HK-2 (cell line): Measurements from ENCODE around the gene PHLDB2.

ENCODE experiments used
- DNase-seq: peaks from one replicate; pipeline ENCODE4 v3.0.0-alpha.2; 2018; ENCODE audit not compliant: unreplicated experiment

PHLDB2 gene

DNA sequence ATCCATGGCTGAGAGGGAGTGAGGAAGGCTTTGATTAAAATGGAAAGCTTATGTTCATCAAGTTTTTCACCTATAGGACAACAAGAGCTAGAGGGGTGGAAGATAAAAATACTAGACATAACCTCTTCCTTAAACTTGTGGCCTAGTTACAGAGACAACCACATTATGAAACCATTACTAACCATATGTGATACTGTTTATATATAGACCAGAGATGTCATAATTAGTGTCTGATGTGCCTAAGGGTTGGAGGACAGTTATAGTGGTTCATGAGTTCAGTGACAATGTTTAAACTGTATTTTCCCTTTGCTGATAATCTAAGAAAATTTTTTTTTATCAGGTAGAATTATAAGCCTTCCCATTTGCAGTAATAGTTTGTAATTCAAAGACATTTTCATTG lies 23.7 kb downstream of the PHLDB2 start:
- DNase-seq, result no peak

DNA sequence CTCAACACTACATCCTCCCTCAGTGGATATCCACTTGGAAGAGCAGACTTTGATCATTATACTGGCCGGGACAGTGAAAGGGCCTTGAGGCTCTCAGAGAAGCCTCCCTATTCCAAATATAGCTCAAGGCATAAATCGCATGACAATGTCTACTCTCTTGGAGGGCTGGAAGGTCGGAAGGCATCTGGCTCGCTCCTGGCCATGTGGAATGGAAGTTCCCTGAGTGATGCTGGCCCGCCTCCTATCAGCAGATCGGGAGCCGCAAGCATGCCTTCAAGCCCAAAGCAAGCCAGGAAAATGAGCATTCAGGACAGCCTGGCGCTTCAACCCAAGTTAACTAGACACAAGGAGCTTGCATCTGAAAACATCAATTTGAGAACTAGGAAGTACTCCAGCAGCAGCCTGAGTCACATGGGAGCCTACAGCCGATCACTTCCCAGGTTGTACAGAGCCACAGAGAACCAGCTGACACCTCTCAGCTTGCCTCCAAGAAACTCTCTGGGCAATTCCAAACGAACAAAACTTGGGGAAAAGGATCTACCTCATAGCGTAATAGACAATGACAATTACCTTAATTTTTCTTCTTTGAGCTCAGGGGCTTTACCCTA lies 25.4 kb downstream of the PHLDB2 start:
- no peak for DNase-seq

DNA sequence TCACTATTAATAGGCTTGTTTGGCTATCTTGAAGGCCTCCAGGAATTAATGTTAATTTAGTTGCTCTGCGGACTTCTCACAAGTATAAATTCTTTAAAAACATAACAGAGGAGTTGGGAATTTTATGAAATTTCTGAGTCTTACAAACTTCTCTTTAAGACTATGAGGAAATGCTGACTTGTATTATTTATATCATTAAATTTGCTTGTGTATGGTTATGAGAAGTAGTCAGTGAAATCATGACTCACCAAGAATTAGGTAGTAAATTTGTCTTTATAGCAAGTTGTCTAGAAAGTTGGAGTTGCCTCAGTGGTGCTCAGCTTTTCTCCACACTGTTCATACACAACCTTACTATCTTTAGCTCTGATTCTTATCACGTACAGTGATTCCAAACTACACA lies 26.5 kb downstream of the PHLDB2 start:
- no peak for DNase-seq

DNA sequence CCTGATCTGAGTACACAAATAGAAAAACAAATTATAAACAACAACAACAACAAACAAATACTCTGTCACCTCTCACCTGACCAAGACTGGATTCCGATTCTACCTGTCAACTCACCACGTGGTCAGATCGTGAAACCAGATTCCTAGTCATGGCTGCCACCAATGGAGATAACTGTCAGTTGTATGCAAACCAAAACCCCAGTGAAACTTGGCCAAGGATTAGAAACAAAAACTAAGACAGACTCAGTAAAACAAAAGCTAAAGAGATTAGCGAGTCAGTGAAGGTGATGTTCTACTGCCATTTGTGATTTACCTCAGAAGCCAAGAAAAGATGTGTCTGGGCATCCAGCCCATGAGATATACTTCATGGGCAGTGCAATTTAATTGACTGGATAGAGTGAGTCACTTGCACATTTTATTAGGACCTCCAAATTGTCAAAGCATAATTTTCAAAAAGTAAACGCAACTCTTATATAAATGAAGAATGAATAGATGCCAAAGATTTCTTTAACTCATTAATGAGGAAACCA lies 31.1 kb downstream of the PHLDB2 start:
- DNase-seq, result no peak

DNA sequence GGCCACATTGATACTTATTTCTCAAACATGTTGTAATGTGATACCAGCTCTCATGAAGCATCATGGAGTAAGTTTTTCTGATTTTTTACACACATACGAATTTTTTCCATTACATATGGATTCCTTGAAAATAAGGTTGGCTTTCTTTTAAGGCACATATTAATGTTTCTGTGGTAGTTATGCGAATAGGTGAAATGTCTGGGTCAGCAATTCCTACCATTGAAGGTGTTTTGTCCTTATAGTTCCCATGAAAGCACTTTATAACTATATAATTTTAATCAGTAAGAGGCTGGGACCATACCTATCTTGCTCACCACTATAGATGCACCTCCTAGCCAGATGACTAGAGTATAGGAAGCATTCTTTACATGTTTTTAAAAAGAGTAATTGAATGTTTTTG lies 33.0 kb downstream of the PHLDB2 start:
- DNase-seq, result no peak

DNA sequence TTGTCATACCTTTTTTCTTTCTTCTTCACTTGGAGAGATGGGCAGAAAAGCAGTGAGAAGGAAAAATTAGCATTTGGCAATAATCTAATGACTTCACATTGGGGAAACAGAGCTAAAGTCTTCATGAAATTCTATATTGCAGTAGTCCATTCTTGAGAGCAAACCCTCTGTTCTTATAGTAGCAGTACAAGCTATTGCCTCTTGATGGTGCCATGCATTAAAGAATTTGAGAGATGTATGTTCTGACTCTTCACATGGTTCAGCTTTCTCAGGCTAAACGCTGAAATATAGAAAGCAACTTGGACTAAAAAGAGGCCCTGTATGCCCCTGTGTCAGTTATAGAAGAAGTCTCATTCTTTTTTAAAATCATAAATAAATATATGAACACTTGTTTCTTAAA lies 36.0 kb downstream of the PHLDB2 start:
- no peak for DNase-seq

DNA sequence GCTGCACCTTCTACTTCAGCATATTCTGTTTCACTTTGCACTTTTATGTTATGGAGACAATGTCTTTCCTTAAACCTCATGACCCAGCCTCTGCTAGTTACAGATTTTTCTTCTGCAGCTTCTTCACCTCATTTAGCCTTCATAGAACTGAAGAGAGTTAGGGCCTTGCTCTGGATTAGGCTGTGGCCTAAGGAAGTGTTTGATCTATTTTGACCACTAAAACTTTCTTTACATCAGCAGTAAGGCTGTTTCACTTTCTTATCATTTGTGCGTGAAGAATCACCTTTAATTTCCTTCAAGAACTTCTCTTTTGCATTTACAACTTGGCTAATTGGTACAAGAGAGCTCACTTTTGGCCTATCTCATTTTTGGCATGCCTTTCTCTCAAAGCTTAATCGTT lies 40.9 kb downstream of the PHLDB2 start:
- no peak for DNase-seq

DNA sequence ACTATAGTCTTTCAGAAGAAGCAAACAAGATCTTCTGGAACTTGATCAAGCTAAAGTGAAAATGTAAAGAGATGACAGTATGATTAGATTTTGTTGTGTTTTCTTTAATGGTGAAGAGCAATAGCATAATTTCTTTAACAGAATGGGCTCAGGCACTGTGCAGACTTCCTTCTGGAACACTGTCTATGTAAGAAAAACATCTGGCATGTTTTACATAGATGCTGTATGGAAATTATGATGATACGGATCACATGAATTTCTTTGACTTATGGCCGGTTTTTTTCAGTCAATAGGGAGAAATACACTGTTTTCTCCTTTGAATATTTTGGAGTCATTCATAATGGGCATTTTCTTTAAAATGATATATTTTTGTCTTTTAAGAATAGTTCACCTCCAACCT lies 42.6 kb downstream of the PHLDB2 start:
- no peak for DNase-seq

DNA sequence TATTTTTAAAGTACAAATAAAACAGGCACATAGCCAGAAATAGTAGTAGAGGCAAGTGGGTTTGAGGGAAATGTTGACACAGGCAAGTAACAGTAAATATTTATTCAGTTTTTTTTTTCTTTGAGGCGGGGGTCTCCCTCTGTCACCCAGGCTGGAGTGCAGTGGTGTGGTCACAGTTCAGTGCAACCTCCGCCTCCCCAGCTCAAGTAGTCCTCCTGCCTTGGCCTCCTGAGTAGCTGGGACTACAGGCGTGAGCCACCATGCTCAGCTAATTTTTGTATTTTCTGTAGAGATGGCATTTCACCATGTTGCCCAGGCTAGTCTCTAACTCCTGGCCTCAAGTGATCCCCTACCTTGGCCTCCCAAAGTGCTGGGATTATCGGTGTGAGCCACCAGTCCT lies 43.5 kb downstream of the PHLDB2 start:
- DNase-seq, result no peak

DNA sequence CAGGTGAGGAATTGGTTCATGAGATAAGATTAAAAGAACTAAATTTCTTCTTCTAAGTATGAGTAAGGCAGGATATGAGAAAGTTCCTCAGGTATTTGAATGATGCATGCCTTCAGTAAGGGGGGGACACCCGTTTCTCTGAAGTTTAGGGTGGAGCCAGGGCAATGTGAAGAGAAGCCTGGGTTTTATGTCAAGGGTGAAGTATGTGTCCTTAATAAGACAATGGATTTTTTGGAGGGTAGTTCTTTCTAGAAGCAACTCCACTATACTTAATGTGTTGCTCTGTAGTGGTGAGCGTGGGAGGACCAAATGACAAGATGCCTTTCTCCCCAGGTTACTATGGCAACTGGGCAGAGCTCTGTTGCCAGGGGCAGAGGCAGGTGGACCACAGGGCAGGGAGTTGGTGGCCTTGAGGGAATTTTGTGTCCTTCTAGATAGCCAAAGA lies 44.0 kb downstream of the PHLDB2 start:
- peak; percentile 65 for DNase-seq

DNA sequence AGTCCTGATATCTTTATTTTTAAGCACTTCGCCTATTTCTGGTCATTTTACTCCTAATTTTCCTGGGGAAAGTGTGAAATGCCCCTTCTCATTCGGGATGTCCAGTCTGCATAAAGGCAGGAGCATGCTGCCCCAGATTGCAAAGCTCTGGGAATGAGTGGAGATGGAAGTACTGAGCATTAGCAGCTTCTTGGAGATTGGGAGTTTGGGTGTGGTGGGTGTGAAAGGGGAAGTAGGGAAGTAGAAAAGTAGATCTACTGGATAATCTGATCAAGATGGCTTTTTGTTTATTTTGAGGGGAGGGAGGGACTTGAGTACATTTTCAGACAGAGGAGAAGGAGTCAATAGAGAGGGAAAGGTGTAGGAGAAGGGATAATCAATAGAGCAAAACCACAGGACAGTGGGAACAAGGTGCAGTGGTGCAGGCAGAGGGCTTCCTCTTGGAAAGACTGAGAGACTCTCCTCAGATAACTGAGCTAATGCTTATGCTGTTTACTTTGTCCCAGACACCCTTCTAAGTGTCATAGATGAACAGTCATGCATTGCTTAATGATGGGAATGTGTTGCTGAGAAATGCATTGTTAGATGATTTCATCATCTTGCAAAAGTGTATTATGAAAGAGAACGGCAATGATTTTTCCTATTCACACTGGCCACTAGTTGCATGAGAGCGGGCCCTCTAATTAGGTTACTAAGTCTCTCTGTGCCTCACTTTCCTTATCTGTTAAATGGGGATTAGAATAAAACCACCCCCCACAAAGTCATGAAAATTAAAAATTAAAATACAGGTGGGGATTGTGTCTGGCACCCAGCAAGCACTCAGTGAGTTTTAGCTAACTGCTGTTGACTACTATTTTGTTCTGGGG lies 45.5 kb downstream of the PHLDB2 start:
- peak; percentile 60 for DNase-seq

DNA sequence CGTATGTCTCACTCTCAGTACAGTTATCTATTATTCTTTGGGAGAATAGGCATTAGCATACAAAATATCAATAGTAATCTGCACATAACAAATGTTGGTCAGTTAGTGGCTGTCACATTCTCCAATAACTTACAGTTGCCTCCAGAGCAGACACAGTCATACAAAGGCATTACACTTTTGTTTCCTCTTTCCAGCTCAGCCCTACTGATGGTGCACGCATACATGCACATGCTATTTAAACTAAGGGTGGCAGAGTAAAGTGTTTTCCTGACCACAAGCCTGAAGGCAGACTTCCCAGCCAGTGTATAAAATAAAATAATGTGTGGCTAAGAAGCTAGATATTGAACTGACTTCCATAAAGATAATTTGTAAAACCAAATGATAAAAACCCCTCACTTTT lies 47.6 kb downstream of the PHLDB2 start:
- DNase-seq, result no peak

DNA sequence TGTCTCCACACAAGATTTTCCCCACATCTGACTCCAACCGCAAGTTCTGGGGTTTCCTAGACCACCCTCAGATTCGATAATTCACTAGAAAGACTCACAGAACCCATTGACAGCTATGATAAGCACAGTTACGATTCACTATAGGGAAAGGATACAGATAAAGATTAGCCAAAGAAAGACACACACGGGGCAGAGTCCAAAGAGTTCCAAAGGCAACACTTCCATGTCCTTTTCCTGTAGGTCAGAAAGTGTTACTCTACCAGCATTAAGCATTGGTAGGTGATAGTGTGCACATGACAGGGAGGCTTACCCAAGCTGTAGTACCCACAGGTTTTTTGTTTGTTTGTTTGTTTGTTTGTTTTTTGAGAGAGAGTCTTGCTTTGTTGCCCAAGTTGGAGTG lies 48.1 kb downstream of the PHLDB2 start:
- no peak for DNase-seq

DNA sequence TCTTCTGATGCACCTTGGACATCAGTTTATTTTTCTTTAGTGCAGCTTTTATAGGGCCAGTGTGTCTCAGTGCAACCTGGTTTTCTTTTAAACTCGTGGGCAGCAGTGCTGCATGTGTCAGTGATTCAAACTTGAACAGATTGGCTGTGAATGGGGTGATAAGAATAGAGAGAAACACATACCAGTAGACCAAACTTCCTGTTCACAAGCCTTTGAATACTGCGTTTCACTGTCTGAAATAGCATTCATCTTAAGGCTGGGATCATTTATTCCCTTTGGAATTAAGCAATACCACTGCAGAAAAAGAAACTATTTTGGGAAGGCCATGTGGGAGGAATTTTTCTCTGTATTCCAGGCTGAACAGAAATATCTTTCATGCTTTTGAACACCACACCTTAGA lies 51.7 kb downstream of the PHLDB2 start:
- no peak for DNase-seq

DNA sequence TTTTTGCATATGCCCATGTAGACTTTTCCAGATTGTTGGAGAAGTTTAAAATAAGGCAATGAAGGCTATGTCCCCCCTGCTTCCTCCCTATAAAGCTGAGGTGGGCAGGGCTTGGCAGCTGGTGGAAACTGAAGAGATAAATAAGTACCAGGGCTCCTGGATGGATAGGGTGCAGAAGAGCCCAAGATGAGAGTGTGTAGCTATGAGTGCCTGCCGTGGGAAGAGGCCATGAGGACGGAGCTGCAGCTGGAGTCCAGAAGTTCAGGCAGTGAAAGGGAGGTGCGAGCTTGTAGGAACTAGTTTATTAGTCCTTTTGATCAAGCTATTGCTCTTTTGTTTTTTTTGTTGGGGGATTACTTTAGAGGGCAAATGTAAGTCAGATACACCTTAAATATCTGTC lies 52.4 kb downstream of the PHLDB2 start:
- DNase-seq, result no peak

DNA sequence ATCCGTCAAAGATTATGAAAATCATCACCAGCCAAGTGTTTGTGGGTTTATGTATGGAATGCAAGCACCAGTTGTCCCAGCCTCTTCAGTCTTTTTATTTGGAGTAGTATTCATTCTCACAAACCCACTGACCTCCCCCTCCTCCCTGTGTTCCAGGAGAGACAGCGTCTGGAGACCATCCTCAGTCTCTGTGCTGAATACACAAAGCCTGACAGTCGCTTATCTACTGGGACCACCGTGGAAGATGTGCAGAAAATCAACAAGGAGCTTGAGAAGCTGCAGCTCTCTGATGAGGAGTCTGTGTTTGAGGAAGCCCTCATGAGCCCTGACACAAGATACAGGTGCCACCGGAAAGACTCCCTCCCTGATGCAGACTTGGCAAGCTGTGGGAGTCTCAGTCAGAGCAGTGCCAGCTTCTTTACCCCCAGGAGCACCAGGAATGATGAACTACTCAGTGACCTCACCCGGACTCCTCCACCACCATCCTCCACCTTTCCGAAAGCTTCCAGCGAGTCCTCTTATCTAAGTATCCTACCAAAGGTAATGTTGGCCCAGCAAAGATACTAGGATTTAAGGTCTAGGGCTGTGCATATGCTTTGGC lies 54.2 kb downstream of the PHLDB2 start:
- no peak for DNase-seq

DNA sequence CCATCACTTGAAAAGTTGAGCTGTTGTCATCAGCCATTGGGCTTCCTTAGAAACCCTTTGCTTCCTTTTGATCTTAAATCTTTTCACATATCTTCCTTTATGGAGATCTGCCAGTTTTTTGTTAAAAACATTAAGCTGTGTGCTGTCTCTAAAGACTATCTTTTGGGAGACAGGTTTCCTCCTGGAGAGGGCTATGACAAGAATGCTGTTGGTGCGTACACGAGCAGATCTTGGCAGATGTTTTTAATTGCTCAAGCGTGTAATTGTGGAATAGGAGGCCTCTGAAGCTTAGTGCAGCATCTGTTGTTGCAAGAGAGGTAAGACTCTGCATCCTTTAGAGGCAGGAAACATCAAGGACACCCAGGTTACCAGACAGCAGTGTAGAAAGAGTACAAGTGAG lies 56.8 kb downstream of the PHLDB2 start:
- no peak for DNase-seq

DNA sequence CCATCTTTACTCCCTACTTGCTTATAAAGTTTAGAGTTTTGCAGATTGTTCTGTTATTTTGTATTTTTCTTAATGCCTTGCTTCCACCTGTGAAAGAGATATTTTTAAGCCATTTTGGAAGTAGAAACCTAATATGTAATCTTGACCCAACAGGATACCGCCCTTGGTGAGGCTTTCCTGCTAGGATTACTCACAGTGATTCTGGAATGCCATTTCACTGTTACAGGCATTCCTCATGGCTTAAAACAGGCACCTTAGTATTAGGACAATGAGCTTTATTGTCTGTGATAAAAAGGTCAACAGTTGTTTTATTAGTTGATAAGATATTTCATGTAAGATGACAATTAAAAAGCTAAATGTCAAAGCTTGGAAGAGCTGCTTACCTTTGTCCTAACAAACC lies 58.2 kb downstream of the PHLDB2 start:
- DNase-seq, result no peak

DNA sequence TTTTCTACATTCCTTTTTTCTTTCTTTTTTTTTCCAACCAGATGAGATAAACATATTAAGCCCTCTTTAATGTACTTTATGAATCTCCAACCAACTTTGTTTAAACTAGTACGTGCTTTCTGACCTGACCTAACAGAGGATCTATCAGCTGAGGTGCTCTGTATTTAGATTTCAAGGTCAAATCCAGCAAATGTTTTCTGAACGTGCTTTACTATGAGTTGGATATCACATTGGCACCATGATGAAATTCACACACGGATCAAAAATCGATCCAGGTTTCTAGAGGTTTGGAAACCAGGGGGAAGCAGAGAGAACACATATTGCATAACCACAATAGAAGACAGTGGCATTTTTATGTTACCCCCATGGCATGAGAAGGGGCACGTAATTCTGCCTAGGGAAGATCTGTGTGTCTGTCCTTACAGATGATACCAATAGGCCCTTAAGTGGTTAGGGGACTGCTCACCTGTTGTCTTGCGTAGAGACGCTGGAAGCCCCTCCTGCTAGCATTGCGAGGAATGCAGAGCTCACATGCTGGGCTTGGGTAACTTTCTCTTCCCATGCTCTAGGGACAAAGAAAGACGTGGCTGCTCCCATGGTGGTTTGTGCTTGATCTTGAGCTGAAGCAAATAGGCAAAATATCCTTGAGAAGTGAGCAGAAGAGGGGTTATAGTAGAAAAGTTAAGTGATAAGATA lies 60.5 kb downstream of the PHLDB2 start:
- no peak for DNase-seq

DNA sequence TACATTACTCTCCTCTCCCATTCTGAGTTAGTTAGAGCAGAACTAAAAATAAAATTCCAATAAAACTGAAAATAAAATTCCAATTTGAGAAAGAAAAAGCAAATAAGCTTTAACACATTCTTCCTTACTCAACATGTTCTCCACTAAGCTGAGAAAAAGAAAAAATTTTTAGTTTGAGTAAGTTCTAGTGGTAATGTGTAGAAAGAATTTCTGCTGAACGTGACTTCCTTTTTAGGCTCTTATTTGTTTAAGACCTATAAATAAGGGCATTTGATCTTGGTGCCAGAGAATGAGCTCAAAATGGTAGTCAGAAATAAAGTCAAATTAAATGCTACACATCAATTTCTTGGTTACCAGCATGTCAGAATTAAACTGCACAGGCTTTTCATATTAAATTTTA lies 62.1 kb downstream of the PHLDB2 start:
- DNase-seq, result no peak

DNA sequence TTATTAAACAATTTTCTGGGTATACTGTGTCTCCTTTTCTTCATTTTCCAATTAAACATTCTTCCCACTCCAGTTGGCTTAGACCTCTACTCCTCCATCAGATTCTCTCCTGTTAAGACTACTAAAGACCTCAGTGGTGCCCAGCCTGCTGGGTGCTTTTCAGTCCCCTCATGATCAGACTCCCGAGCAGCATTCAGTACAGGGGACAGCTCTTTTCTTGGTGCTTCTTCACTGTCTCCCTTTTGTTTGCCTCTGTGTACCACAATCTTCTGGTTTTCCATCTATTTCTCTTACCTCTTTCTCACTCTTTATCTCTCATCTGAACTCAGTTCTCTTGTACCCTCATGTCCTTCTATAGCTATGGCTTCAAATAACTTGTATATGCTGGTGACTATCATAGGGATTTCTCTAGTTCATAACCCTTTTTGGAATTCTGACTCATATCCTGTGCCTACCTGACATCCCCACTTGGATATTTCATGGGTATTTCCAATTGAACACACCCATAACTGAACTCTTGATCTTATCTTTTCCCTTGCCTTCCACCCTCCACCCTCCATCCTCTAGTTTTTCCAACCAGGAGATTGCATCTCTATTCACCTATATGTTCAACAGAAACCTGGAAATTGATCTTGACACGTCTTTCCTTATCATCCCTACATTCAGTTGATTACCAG lies 64.2 kb downstream of the PHLDB2 start:
- no peak for DNase-seq

DNA sequence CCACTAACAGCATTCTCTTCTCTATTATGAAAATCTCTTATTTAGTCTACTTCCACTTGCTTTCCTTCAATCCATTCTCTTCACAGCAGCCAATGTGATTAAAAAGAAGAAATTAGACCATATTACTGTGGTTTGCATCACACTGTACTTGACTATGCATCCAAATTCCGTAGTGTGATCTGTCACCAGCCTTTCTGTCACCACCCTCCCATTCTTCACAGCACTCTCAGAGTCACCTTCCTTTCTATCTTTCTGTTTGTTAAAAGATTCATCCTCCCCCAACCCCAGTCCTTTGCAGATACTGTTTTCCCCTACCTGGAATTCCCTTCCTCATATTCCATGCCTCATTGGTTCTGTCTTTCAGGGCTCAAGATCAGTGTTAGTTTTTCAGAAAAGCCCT lies 64.7 kb downstream of the PHLDB2 start:
- no peak for DNase-seq
